ENCODE data around the gene OR4M2. TPM values are rescaled to one million over a fixed set of nuclear protein-coding genes. Genes with fewer than 3 reads are reported as not detected.
"Not testable (repeated sequence)": the region's sequence is repeated elsewhere in the genome, so short reads cannot be mapped to it uniquely, and the experiment has no call there.

Gene OR4M2, protein sequence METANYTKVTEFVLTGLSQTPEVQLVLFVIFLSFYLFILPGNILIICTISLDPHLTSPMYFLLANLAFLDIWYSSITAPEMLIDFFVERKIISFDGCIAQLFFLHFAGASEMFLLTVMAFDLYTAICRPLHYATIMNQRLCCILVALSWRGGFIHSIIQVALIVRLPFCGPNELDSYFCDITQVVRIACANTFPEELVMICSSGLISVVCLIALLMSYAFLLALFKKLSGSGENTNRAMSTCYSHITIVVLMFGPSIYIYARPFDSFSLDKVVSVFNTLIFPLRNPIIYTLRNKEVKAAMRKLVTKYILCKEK
- total RNA-seq (not detected), polyA plus RNA-seq (not detected), total RNA-seq (not detected)

DNA sequence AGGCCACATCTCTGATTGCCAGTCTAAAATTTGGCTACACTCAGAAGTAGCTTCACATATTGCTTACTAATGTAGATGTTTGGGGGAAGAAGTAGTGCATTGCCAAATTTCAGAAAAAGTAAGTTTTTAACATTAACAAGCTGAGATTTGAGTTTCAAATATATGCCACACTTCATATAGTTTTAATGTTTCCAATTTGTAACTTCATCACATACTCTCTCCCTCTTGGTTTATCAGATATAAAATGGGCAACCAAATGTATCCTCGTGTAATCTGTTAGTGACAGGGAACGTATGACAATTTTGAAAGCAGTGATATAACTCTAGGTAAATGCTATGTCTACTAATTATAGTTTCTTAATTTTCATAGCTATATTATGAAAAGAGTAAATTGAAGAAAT, at the start of gene OR4M2:
Gene OR4M2 (plus strand): TSS at position 301 of the 400 bp plus-strand sequence. CDS start 98 bp downstream, at position 399.
- H3K36me3 ChIP-seq (ENCODE audit: control insufficient read depth in 2 of 3, insufficient read depth in 3 of 3, low read length in 3 of 3); intact Hi-C loops (cut with micrococcal nuclease); H3K27me3 ChIP-seq (ENCODE audit: control insufficient read depth in 2 of 2, insufficient read depth in 2 of 2, low read length in 2 of 2); H3K36me3 Mint-ChIP-seq; POLR2A ChIA-PET; ATAC-seq; H3K9me3 ChIP-seq (ENCODE audit: control insufficient read depth in 2 of 3, low read length in 3 of 3); H3K9me3 Mint-ChIP-seq; DNase-seq; H3K27me3 Mint-ChIP-seq; H3K27ac Mint-ChIP-seq; H3K4me3 ChIP-seq (ENCODE audit: low read length); H3K4me3 Mint-ChIP-seq; H3K27ac ChIP-seq (ENCODE audit: low read depth, low read length); CTCF ChIA-PET; H3K4me1 ChIP-seq (ENCODE audit: control insufficient read depth in 2 of 2, insufficient read depth in 2 of 2, low read length in 2 of 2); H3K4me1 Mint-ChIP-seq: not testable (repeated sequence)

DNA sequence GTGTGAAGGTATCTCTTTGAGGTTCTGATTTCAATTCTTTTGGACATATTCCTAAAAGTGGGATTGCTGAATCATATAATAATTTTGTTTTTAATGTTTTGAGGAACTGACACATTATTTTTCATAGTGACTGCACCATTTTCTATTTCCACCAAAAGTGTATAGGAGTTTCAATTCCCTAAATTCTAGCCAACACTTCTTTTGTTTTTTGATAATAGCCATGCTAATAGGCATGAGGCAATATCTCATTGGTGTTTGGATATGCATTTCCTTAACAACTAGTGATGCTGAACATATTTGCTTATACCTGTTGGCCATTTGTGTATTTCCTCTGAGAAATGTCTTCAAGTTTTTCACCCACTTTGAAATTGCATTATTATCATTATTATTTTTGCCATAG, 11.1 kb upstream of the OR4M2 start:
- ATAC-seq; H3K27me3 Mint-ChIP-seq; H3K27ac ChIP-seq (ENCODE audit: low read depth, low read length); H3K36me3 ChIP-seq (ENCODE audit: control insufficient read depth in 2 of 3, insufficient read depth in 3 of 3, low read length in 3 of 3); H3K4me3 Mint-ChIP-seq; H3K27me3 ChIP-seq (ENCODE audit: control insufficient read depth in 2 of 2, insufficient read depth in 2 of 2, low read length in 2 of 2); intact Hi-C loops (cut with micrococcal nuclease); H3K4me1 Mint-ChIP-seq; CTCF ChIA-PET; H3K9me3 Mint-ChIP-seq; H3K27ac Mint-ChIP-seq; H3K36me3 Mint-ChIP-seq; POLR2A ChIA-PET; DNase-seq; H3K4me3 ChIP-seq (ENCODE audit: low read length); H3K4me1 ChIP-seq (ENCODE audit: control insufficient read depth in 2 of 2, insufficient read depth in 2 of 2, low read length in 2 of 2); H3K9me3 ChIP-seq (ENCODE audit: control insufficient read depth in 2 of 3, low read length in 3 of 3): not testable (repeated sequence)

DNA sequence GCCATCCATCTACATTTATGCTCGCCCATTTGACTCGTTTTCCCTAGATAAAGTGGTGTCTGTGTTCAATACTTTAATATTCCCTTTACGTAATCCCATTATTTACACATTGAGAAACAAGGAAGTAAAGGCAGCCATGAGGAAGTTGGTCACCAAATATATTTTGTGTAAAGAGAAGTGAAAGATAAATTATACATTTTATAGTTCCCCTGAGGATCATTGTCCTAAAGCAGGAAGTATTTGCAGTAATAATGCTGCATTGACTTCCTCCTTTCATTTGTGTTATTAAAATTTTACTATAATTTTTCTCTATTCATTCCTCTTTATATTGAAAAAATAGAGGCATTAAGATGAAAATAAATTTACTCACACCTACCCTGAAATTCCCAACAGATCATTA, 1.1 kb downstream of the OR4M2 start:
- CTCF ChIA-PET; DNase-seq; H3K27me3 ChIP-seq (ENCODE audit: control insufficient read depth in 2 of 2, insufficient read depth in 2 of 2, low read length in 2 of 2); H3K36me3 ChIP-seq (ENCODE audit: control insufficient read depth in 2 of 3, insufficient read depth in 3 of 3, low read length in 3 of 3); H3K27ac ChIP-seq (ENCODE audit: low read depth, low read length); H3K4me3 ChIP-seq (ENCODE audit: low read length); POLR2A ChIA-PET; H3K4me3 Mint-ChIP-seq; H3K27ac Mint-ChIP-seq; H3K4me1 ChIP-seq (ENCODE audit: control insufficient read depth in 2 of 2, insufficient read depth in 2 of 2, low read length in 2 of 2); H3K27me3 Mint-ChIP-seq; H3K36me3 Mint-ChIP-seq; intact Hi-C loops (cut with micrococcal nuclease); H3K9me3 ChIP-seq (ENCODE audit: control insufficient read depth in 2 of 3, low read length in 3 of 3); H3K4me1 Mint-ChIP-seq; H3K9me3 Mint-ChIP-seq: not testable (repeated sequence)
- peak; percentile 24 for ATAC-seq

GRCh38 chr15:22098616-22099253, 18.4 kb downstream of the OR4M2 start:
- H3K4me3 Mint-ChIP-seq; H3K4me3 ChIP-seq (ENCODE audit: low read length); H3K4me1 ChIP-seq (ENCODE audit: control insufficient read depth in 2 of 2, insufficient read depth in 2 of 2, low read length in 2 of 2); H3K36me3 Mint-ChIP-seq; H3K9me3 Mint-ChIP-seq; H3K27me3 ChIP-seq (ENCODE audit: control insufficient read depth in 2 of 2, insufficient read depth in 2 of 2, low read length in 2 of 2); CTCF ChIA-PET; H3K4me1 Mint-ChIP-seq; H3K36me3 ChIP-seq (ENCODE audit: control insufficient read depth in 2 of 3, insufficient read depth in 3 of 3, low read length in 3 of 3); DNase-seq; H3K27ac Mint-ChIP-seq; H3K27me3 Mint-ChIP-seq; H3K9me3 ChIP-seq (ENCODE audit: control insufficient read depth in 2 of 3, low read length in 3 of 3); H3K27ac ChIP-seq (ENCODE audit: low read depth, low read length); intact Hi-C loops (cut with micrococcal nuclease); POLR2A ChIA-PET: not testable (repeated sequence)
- peak; percentile 72 for ATAC-seq

- H3K36me3 Mint-ChIP-seq; H3K9me3 ChIP-seq (ENCODE audit: control insufficient read depth in 2 of 3, low read length in 3 of 3); H3K27me3 ChIP-seq (ENCODE audit: control insufficient read depth in 2 of 2, insufficient read depth in 2 of 2, low read length in 2 of 2); H3K27me3 Mint-ChIP-seq; POLR2A ChIA-PET; H3K36me3 ChIP-seq (ENCODE audit: control insufficient read depth in 2 of 3, insufficient read depth in 3 of 3, low read length in 3 of 3); H3K9me3 Mint-ChIP-seq; H3K4me1 Mint-ChIP-seq; H3K4me3 ChIP-seq (ENCODE audit: low read length); H3K27ac ChIP-seq (ENCODE audit: low read depth, low read length); H3K4me1 ChIP-seq (ENCODE audit: control insufficient read depth in 2 of 2, insufficient read depth in 2 of 2, low read length in 2 of 2); intact Hi-C loops (cut with micrococcal nuclease); H3K27ac Mint-ChIP-seq; CTCF ChIA-PET; H3K4me3 Mint-ChIP-seq; DNase-seq: not testable (repeated sequence)
- peak; percentile 77 for ATAC-seq
Measured at GRCh38 chr15:22099289-22099891, 19.1 kb downstream of the OR4M2 start.

- H3K4me1 ChIP-seq (ENCODE audit: control insufficient read depth in 2 of 2, insufficient read depth in 2 of 2, low read length in 2 of 2); CTCF ChIA-PET; POLR2A ChIA-PET; H3K9me3 ChIP-seq (ENCODE audit: control insufficient read depth in 2 of 3, low read length in 3 of 3); H3K27ac ChIP-seq (ENCODE audit: low read depth, low read length); DNase-seq; H3K36me3 ChIP-seq (ENCODE audit: control insufficient read depth in 2 of 3, insufficient read depth in 3 of 3, low read length in 3 of 3); H3K4me3 Mint-ChIP-seq; H3K27me3 Mint-ChIP-seq; H3K4me3 ChIP-seq (ENCODE audit: low read length); H3K36me3 Mint-ChIP-seq; H3K9me3 Mint-ChIP-seq; H3K27ac Mint-ChIP-seq; H3K4me1 Mint-ChIP-seq; intact Hi-C loops (cut with micrococcal nuclease); H3K27me3 ChIP-seq (ENCODE audit: control insufficient read depth in 2 of 2, insufficient read depth in 2 of 2, low read length in 2 of 2); ATAC-seq: not testable (repeated sequence)
Measured at GRCh38 chr15:22122033-22122432, 41.7 kb downstream of the OR4M2 start.
